PC-3 (cell line): Measurements from ENCODE around the gene ONECUT3.

Experiments used
- CTCF ChIP-seq: fragments of 300-600 bp; sonication (generic); conservative IDR thresholded peaks from 2 replicates; pipeline ENCODE4 v1.5.1; 2017; ENCODE audit warnings: antibody characterized with exemption, low read depth, mild to moderate bottlenecking, low read length
- EZH2 ChIP-seq: fragments of 300-600 bp; sonication (generic); IDR thresholded peaks from one replicate; pipeline ENCODE4 v1.6.1; 2017; ENCODE audit warnings: antibody characterized with exemption, mild to moderate bottlenecking, low read length; ENCODE audit not compliant: unreplicated experiment
- EZH2phosphoT487 ChIP-seq: fragments of 300-600 bp; sonication (generic); IDR thresholded peaks from 2 replicates; pipeline ENCODE4 v1.6.1; 2018; ENCODE audit warnings: mild to moderate bottlenecking, antibody characterized with exemption, low read length, borderline replicate concordance

GRCh38 chr19:1805401-1806183, 52.3 kb downstream of the ONECUT3 start:
- TF ChIP-seq CTCF (no peak), EZH2 (no peak), EZH2phosphoT487 (no peak)
